Measurements from ENCODE around the gene CCDC183. TPM values are rescaled to one million over a fixed set of nuclear protein-coding genes. Genes with fewer than 3 reads are reported as not detected.
"Not testable (repeated sequence)": the region's sequence is repeated elsewhere in the genome, so short reads cannot be mapped to it uniquely, and the experiment has no call there.

CCDC183 gene
- total RNA-seq, 2 experiments from 2014 or later: 0.43 TPM; not detected in 1

GRCh38 chr9:136786983-136787382 lies 9.2 kb upstream of the CCDC183 start:
- H3K9me3 Mint-ChIP-seq, H3K4me3 Mint-ChIP-seq, H3K27ac Mint-ChIP-seq, DNase-seq, H3K36me3 Mint-ChIP-seq, H3K27me3 Mint-ChIP-seq: not testable (repeated sequence)
- H3K4me1 Mint-ChIP-seq: peaks cover 20% of the 10 kb centered on the region

GRCh38 chr9:136787690-136788400 lies 8.3 kb upstream of the CCDC183 start:
- H3K36me3 Mint-ChIP-seq: no peaks in the 10 kb centered on the region
- no peak overlapping the region for H3K27ac Mint-ChIP-seq
- peak; percentile 79 for DNase-seq
- no peaks in the 10 kb centered on the region for H3K9me3 Mint-ChIP-seq
- no peak overlapping the region for H3K4me3 Mint-ChIP-seq
- peaks cover 6% of the 10 kb centered on the region for H3K27me3 Mint-ChIP-seq
- peaks cover 24% of the 10 kb centered on the region for H3K4me1 Mint-ChIP-seq

GRCh38 chr9:136788644-136789522 lies 7.3 kb upstream of the CCDC183 start:
- not testable (repeated sequence) for H3K9me3 Mint-ChIP-seq, H3K4me3 Mint-ChIP-seq, H3K27me3 Mint-ChIP-seq, DNase-seq, H3K36me3 Mint-ChIP-seq, H3K27ac Mint-ChIP-seq
- H3K4me1 Mint-ChIP-seq: peaks cover 26% of the 10 kb centered on the region

GRCh38 chr9:136789523-136789937 lies 6.6 kb upstream of the CCDC183 start:
- H3K9me3 Mint-ChIP-seq: no peaks in the 10 kb centered on the region
- no peak overlapping the region for H3K4me3 Mint-ChIP-seq
- peaks cover 6% of the 10 kb centered on the region for H3K27me3 Mint-ChIP-seq
- H3K27ac Mint-ChIP-seq: no peak overlapping the region
- H3K4me1 Mint-ChIP-seq: peaks cover 25% of the 10 kb centered on the region
- no peak for DNase-seq
- no peaks in the 10 kb centered on the region for H3K36me3 Mint-ChIP-seq

GRCh38 chr9:136790640-136791515 lies 5.3 kb upstream of the CCDC183 start, which contains the start of gene TMEM141:
TMEM141 (plus strand) TSS chr9:136791344; CDS start chr9:136791371, 27 bp downstream.
- peak; percentile 100 for DNase-seq
- peak within 1 kb of the TSS; percentile 85 for H3K27ac Mint-ChIP-seq

GRCh38 chr9:136791516-136792276 lies 4.4 kb upstream of the CCDC183 start:
- peak; percentile 67 for DNase-seq
- Mint-ChIP-seq H3K4me3 (peak overlapping the region; percentile 83), H3K27ac (peak overlapping the region; percentile 85), H3K27me3 (no peaks in the 10 kb centered on the region), H3K36me3 (no peaks in the 10 kb centered on the region), H3K9me3 (no peaks in the 10 kb centered on the region), H3K4me1 (peaks cover 35% of the 10 kb centered on the region)

More at GRCh38 chr9:136790640-136791515, 5.3 kb upstream of the CCDC183 start, which contains the start of gene TMEM141:
- peaks cover 27% of the 10 kb centered on the region for H3K4me1 Mint-ChIP-seq
- H3K36me3 Mint-ChIP-seq: no peaks in the 10 kb centered on the region
- H3K4me3 Mint-ChIP-seq: peak within 1 kb of the TSS; percentile 83
- H3K27me3 Mint-ChIP-seq: no peaks in the 10 kb centered on the region
- H3K9me3 Mint-ChIP-seq: no peaks in the 10 kb centered on the region

- DNase-seq: no peak
- peak overlapping the region; percentile 83 for H3K4me3 Mint-ChIP-seq
Measured at GRCh38 chr9:136792321-136793085, 3.6 kb upstream of the CCDC183 start.

GRCh38 chr9:136793086-136793946 lies 2.8 kb upstream of the CCDC183 start:
- Mint-ChIP-seq H3K27me3 (no peaks in the 10 kb centered on the region), H3K27ac (peak overlapping the region; percentile 16), H3K4me1 (peaks cover 33% of the 10 kb centered on the region), H3K9me3 (no peaks in the 10 kb centered on the region), H3K4me3 (no peak overlapping the region), H3K36me3 (no peaks in the 10 kb centered on the region)
- DNase-seq: no peak

More at GRCh38 chr9:136792321-136793085, 3.6 kb upstream of the CCDC183 start:
- H3K36me3 Mint-ChIP-seq: no peaks in the 10 kb centered on the region
- peaks cover 38% of the 10 kb centered on the region for H3K4me1 Mint-ChIP-seq
- no peaks in the 10 kb centered on the region for H3K9me3 Mint-ChIP-seq
- H3K27ac Mint-ChIP-seq: peak overlapping the region; percentile 63
- H3K27me3 Mint-ChIP-seq: no peaks in the 10 kb centered on the region

GRCh38 chr9:136794281-136794999 lies 1.7 kb upstream of the CCDC183 start:
- H3K4me3 Mint-ChIP-seq: no peak overlapping the region
- no peaks in the 10 kb centered on the region for H3K36me3 Mint-ChIP-seq
- H3K27ac Mint-ChIP-seq: no peak overlapping the region
- no peaks in the 10 kb centered on the region for H3K9me3 Mint-ChIP-seq
- H3K27me3 Mint-ChIP-seq: no peaks in the 10 kb centered on the region
- no peak for DNase-seq
- peaks cover 29% of the 10 kb centered on the region for H3K4me1 Mint-ChIP-seq

GRCh38 chr9:136795000-136795348 lies 1.2 kb upstream of the CCDC183 start:
- Mint-ChIP-seq H3K27ac (no peak overlapping the region), H3K9me3 (no peaks in the 10 kb centered on the region), H3K4me3 (no peak overlapping the region), H3K27me3 (no peaks in the 10 kb centered on the region), H3K4me1 (peaks cover 29% of the 10 kb centered on the region), H3K36me3 (no peaks in the 10 kb centered on the region)
- no peak for DNase-seq

GRCh38 chr9:136796775-136797347 lies 723 bp downstream of the CCDC183 start:
- DNase-seq, H3K4me3 Mint-ChIP-seq, H3K9me3 Mint-ChIP-seq, H3K27ac Mint-ChIP-seq, H3K27me3 Mint-ChIP-seq, H3K36me3 Mint-ChIP-seq: not testable (repeated sequence)
- peaks cover 37% of the 10 kb centered on the region for H3K4me1 Mint-ChIP-seq

- H3K36me3 Mint-ChIP-seq: no peaks in the 10 kb centered on the region
- no peak overlapping the region for H3K4me3 Mint-ChIP-seq
- no peak overlapping the region for H3K27ac Mint-ChIP-seq
- DNase-seq: no peak
- H3K9me3 Mint-ChIP-seq: no peaks in the 10 kb centered on the region
- H3K4me1 Mint-ChIP-seq: peaks cover 30% of the 10 kb centered on the region
- peaks cover 10% of the 10 kb centered on the region for H3K27me3 Mint-ChIP-seq
Measured at GRCh38 chr9:136798708-136799078, 2.6 kb downstream of the CCDC183 start.

Measured in activated naive CD8-positive, alpha-beta T cell treated with anti-CD3 and anti-CD28 coated beads for 36 hours (primary cell).